PFSK-1 (cell line): ENCODE measurements around the gene CEP72.

ENCODE experiments used
- FOXP2 ChIP-seq: optimal IDR thresholded peaks from 2 replicates; pipeline ENCODE3; 2011; ENCODE audit warnings: borderline replicate concordance, control low read depth, inconsistent platforms; ENCODE audit not compliant: insufficient read depth; ENCODE audit errors: extremely low read length, extremely low read depth
- POLR2AphosphoS5 ChIP-seq: IDR thresholded peaks from 2 replicates; pipeline ENCODE4 v1.6.1; 2012; ENCODE audit warnings: low read depth, mild to moderate bottlenecking, control low read depth, low read length, moderate library complexity
- REST ChIP-seq, 2 experiments: IDR thresholded peaks; 2 replicates each; pipeline versions ENCODE4 v1.6.1 to v1.8.0; 2011 to 2012; ENCODE audit warnings: low read depth in 2 of 2, low read length in 2 of 2, control low read depth in 1 of 2, inconsistent platforms in 1 of 2, mild to moderate bottlenecking in 1 of 2, moderate library complexity in 1 of 2; ENCODE audit not compliant: insufficient read depth in 1 of 2
- SIN3A ChIP-seq: IDR thresholded peaks from 2 replicates; pipeline ENCODE4 v1.6.1; 2012; ENCODE audit warnings: mild to moderate bottlenecking, low read length, moderate library complexity, borderline replicate concordance; ENCODE audit not compliant: insufficient read depth
- TAF1 ChIP-seq: IDR thresholded peaks from 2 replicates; pipeline ENCODE4 v1.6.1; 2012; ENCODE audit warnings: low read length, control low read depth, borderline replicate concordance; ENCODE audit not compliant: insufficient read depth

The CEP72 gene

GRCh38 chr5:669842-670395 is 57.8 kb downstream of the CEP72 start:
- no peak for TF ChIP-seq REST (IDR thresholded peaks at IDR 0.05; ENCODE audit: insufficient read depth in 1 of 2, low read depth in 2 of 2, low read length in 2 of 2)
- TF ChIP-seq TAF1 = no peak
- TF ChIP-seq FOXP2 = no peak
- no peak for TF ChIP-seq SIN3A

GRCh38 chr5:670396-671270 is 58.5 kb downstream of the CEP72 start:
- no peak for TF ChIP-seq SIN3A
- TF ChIP-seq REST (IDR thresholded peaks at IDR 0.05; ENCODE audit: insufficient read depth in 1 of 2, low read depth in 2 of 2, low read length in 2 of 2) = no peak
- no peak for TF ChIP-seq FOXP2
- no peak for TF ChIP-seq POLR2AphosphoS5
- no peak for TF ChIP-seq TAF1

- TF ChIP-seq REST (IDR thresholded peaks at IDR 0.05; ENCODE audit: insufficient read depth in 1 of 2, low read depth in 2 of 2, low read length in 2 of 2) (no peak), TAF1 (no peak), SIN3A (no peak), FOXP2 (no peak), POLR2AphosphoS5 (no peak)
These were observed 59.6 kb downstream of the CEP72 start for GRCh38 chr5:671459-672328.

GRCh38 chr5:672329-673160 is 60.4 kb downstream of the CEP72 start:
- no peak for TF ChIP-seq SIN3A
- TF ChIP-seq POLR2AphosphoS5 = no peak
- no peak for TF ChIP-seq REST (IDR thresholded peaks at IDR 0.05; ENCODE audit: insufficient read depth in 1 of 2, low read depth in 2 of 2, low read length in 2 of 2)
- TF ChIP-seq FOXP2 = no peak
- TF ChIP-seq TAF1 = no peak
